Ammon's horn (tissue), 1 donor: Measurements from ENCODE around the gene YEATS2.

Experiments used
- DNase-seq: peaks from one replicate; pipeline ENCODE4 v3.0.0-alpha.2; 2016; ENCODE audit warnings: low spot score

The YEATS2 gene

DNA sequence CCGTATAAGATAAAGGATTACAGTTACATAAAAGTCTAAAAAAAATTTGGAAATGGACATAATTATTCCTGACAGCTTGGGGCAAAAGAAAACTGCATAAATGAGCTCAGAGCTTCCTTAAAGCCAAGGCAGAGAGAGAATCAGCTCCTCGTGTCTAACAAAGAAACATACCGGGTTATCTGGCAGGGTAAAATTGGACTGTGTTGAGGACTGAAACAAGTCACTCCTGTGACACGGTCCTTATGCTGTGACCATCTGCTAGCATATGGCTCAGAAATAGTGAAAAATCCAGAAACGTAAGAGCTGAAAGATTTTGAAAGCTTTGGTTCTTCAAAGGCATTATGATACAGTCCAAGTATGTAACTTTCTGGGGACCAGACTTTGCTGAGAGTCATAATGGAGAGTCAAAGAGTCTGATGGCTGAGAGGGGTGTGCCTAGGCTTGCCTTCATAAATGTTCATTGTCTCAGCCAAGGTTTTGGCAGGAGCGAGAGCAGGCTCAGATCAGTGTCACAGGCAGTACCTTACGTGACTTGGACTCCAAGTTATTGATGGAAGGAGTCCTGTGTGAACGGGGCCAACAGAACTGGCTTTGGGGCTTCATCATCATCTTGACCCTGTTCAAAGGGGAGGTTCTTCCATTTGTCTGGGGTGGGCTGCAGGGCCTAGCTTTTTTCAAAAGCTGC is 115.3 kb downstream of the YEATS2 start:
- peak; percentile 84 for DNase-seq

DNA sequence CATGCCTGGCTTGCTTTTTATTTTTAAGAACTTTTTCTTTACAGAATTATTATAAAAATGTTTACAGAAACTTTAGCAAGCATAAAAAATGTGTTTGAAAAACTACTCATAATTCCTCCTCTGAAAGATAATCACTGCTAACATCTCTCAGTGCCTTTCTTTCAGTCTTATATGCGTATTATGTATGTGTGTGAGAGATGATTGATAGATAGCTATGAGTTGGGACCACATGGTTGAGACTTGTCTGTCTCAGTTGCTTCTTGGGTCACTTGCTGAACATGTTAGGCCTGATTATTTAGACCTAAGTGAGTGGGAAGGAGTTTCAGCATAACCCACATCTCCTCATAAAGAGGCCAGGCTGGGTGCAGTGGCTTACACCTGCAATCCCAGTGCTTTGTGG is 116.6 kb downstream of the YEATS2 start:
- no peak for DNase-seq

DNA sequence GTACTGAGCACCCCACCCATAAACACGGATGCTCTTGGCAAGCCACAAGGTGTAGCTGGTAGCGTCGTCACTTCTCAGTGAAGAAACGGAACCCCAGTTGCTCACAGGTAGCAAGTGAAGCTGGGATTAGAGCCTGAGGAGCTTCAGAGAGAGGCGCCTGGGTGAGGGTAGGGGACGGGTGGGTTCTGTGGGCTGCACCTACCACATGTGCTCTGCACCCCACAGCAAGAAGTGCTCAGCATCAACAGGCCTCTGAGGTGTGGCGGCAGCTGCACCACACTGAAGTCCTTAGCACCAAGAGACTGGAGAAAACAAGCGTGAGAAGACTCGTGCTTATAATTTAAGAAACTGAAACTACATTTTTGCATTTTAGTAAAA is 118.0 kb downstream of the YEATS2 start:
- DNase-seq: no peak

DNA sequence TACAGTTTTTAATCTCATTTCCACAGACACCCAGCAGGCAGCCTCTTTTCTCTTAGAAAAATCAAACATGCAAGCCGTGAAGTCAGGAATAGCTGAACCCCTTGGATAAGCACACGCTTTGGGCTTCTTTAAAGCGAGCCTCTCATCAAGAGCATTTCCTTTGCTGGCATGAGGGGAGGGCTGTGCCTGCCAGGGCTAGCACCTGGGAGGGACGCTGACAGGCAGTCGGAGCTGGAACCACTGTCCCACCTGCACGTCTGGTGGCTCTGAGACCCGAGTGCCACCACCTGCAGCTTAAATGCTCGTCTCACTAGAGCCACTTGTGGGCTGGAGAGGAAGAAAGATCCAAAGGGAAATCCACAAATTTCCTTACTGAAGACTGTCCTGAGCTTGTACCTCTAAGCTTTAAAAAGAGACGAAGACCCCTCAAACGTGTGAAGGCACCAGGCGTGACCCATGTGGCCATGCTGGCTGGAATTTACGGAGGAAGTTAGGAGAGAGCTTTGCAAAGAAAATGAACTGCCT is 118.4 kb downstream of the YEATS2 start:
- DNase-seq: no peak

DNA sequence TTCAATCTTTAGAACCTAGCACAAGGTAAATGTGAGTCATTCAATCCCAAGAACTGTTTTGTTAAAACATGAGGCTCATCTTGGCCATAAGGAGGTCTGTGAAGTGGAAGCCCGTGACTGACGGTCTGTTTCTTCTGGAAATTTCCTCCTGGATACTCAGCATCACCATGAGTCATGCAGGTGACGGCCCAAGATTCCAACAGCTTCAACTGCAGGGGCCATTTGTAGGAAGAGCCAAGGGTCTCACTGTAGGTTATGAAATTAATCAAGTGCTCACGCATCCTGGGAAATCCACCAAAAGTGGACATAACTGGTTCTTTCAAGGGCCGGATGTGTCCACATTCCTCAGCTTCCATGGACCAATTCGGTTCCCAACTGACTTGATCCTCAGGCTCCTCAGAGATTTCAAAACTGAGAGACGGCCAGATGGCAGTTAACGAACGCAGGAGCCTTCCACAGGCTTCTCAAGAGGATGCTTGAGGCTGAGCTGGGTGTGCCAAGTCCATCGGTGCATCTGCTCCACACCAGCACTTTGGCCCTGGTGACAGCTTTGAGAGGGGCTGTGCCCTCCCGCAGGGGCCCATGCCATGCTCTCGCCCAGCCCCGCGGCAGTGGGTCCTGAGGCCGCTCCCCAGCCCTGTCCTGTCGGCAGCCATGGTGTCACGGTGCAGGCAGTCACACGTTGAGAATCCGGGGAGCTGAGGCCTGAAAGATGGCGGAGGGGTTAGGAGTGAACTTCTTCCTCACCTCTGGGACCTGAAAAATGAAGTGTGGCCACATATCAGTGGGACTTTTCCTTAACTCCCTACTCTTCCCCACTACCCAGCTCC is 119.3 kb downstream of the YEATS2 start:
- DNase-seq: no peak

DNA sequence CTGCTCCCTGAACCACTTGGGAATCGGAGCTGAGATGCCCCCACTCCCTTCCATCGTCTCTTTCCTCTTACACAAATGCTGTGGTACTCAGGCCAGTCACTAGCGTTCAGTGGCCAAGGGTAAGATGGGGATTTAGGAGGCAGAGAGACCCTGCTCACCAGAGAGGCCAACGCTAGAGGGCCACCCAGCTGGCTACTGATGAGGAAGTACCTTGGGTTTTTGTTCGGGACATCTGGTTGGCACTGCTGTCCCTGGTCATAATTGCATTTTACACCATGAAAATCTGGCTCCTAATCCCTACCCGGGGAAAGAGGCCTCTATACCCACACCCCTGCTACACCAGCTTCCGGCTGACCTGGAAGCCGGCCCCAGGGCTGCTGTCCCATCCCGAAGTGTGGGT is 120.0 kb downstream of the YEATS2 start:
- no peak for DNase-seq

DNA sequence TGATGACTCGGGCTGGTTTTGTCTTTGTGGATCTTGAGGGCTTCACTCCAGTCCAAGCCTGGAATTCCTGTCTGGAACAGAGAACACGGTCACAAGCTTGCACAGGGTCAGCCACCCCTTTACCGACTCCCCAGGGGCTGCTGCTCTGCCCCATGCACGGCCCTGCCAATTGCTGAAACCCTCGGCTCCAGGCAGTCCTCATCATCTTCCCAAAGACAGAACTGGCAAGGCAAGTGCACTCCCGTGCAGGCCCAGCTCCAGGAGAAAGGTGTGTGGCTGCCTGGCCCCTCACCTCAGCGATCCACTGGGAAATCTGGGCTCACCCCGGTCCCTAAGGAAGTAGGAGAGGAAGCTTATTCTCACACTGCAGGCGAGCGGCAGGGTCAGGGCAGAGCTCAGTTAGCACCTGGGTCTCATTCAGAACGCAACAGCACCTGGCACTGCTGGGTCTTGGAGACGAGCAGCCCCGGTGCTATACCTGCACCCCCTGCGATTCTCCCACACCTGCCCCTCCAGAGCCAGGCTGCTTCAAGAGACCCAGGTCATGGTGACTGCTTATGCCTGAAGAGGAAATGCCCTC is 120.5 kb downstream of the YEATS2 start:
- DNase-seq: no peak

DNA sequence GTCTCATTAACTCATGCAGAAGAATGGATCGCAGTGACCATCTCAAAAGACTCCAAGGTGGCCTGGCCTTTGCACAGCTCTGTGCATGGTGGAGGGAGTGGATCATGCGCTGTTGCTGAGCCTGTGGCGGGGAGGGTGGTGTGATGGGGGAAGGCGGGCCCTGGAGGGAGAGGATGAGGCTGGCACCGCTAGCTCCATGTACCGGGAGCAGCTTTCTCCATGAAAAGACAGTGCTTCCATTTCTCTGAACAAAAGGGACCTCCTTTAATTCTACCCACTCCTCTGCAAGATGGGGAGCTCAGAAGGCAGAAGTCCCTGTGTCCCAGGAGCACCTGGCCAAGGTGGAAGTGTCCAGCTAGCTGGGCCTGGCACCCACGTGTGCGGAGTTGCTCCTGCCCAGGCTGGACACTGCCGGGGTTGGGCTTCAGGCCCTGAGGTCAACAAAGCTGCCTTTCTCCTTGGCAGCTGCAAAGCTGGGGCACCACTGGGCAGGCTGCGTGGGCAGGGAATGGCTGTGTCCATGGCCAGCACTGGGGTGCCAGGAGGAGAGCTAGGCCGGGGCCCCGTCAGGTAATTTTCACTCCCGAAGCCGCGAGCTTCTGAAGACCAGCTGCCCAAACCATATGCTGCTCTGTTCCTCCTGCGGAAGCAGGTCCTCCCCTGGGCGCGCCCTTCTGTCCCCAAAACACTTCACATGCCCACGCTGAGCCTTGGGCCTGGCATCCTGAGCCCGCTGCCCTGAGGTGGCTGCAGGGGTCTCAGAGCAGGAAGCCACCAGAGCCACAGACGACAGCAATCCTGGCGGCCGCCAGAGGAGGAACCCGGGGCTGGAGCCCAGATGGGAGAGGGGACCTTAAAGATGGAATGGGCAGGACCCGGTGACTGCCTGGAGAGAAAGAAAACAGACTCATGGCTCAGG is 121.4 kb downstream of the YEATS2 start:
- peak; percentile 95 for DNase-seq

DNA sequence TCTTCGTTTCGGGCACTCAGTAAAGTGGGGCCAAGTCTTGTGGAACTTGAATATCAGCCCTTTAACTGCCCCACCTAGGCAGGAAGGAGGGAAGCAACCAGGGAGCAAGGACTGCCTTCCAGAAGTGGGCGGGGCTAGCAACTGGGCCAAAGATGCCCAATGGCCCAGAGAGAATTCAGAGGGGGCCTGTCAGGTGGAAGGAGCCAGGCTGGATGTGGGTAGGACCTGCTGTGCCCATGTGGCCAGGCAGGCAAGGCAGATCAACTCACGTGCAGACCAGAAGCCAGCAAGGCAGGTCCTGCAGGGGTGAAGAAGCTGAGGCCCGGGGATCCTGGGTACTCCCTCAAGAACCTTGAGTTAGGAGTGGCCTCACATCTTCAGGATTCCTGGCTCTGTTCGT is 122.2 kb downstream of the YEATS2 start:
- no peak for DNase-seq

DNA sequence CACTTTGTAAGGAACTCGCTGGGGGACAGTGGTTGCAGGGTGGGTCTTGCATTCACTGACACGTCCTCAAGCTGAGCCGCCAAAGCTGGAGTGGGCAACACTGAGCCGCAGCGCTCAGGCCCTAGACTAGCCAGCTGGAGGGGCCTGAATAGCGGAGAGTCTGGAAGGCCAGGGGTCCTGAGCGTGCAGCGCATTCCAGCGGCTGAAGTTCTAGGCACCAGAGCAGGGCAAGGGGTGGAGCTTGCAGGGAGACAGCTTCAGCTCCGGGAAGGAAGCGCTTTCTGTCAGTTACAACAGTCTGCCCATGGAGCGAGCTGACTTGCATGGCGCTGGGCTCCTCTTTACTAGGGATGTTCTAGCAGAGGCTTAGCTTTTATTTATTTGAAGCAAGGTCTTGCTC is 125.0 kb downstream of the YEATS2 start:
- peak; percentile 79 for DNase-seq

DNA sequence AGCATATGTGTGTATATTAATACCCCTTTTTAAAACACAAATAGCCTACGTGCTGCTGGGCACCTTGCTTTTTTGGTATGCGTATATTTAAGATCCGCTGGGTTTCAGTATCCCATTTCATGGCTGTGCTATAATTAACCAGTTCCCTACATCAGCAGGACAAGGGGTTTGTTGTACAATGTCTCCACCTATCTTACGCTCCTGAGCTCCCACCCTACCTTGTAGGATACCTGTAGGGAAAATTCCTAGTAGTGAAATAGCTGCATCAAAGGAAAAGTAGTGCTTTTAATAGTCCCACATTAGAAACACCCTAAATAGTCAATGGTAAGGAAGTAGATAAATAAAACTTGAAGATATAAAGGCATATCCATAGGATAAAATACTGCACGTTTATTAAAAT is 126.4 kb downstream of the YEATS2 start:
- DNase-seq: no peak

DNA sequence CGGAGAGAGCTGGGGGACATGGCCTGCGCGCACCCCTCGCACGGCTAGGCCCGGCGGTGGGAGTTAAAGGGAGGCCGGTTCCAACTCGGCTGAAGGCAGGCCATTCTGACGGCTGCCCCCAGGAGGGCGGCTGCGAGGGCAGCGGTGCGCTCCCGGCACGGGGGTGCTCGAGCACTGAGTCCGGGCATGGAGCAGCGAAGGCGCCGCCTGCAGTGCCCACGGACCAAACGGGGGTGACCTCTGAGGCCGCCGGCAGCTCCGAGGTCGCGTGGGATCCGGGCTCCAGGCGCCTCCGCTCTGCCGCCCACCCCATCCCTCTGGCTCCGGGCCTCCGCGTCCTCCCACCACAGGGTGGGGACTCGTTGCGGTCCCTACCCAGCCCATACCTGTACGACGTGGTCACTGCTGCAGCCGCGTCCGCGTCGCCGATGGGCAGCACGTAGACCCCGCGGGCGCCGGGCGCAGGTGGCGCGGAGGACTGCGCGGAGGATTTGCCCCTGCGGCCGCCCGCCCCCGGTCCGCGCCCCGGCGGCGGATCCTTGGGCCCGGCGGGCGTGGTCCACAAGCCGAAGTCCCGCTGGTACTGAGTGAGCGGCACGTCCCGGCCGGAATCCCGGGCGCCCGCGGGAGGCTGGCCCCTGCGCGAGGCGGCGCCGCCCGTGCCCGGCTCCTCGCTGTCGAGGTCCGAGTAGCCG is 127.3 kb downstream of the YEATS2 start:
- no peak for DNase-seq

DNA sequence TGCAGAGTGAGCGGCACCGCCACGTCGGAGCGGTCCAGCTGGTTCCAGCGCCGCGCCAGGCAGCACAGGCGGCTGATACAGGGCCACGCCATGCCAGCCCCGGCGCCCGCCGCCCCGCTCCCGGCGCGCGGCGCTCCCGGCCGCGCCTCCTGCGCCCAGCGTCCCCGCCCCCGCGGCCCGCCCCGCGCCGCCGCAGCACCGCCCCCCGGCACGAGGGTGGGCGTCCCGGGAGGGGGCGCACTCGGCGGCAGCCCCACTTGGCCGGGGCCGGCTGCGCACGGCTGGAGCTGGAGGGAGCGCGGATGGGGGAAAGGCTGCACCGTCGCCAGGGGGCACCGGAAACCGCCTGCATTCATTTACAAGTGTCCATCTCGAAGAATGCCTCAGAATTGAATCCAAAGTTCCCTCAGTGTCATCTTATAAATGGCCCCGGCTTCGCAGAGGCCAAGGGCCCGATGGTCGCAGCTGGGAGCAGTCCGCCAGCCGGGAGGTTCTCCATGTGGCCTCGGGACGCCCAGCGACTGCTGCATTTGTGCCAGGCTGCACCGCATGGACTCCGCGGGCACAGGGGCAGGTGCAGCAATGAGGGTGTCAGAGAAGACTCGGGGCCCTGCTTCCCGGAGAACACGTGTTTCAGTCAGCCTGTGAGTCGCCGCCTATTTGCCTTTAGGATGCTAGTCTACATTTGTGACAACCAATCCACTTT is 128.0 kb downstream of the YEATS2 start, which contains the start of gene MAP6D1:
Gene MAP6D1 (minus strand): TSS at position 122 of the 706 bp plus-strand sequence. CDS start 30 bp downstream, at position 92.
- DNase-seq: peak; percentile 86

DNA sequence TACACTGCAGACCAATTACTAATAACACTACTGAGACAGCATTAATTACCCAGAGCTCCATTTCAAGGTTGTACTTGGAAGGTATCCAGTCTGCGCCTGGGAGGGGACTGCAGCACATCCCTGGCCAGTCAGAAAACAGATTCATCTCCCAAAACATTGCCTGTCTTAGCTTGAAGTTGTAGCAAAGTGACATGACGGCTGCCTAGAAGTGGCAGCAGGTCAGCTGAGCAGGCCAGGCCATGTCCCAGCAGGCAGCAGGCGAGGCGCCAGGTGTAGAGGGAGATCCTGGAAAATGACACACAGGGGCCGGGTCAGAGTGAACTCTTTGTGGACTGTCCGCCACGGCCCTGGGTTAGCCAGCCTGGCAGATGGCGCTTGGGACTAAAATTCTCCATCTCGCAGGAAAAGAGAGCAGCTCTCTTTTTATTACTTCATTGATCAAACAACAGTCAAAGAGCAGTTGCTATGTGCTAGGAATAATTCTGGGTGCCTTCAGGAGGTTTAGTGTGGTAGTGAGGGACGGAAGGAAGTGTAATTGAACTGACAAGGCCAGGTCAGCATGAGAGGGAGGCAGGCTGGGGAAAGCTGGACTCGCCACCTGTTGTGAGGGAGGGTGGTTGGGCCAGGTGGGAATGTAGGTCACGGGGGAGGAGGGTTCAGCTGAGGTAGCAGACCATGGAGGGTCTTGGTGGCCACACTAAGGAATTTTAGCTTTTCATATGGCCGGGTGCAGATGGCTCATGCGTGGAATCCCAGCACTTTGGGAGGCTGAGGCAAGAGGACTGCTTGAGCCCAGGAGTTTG is 129.1 kb downstream of the YEATS2 start:
- DNase-seq: no peak

DNA sequence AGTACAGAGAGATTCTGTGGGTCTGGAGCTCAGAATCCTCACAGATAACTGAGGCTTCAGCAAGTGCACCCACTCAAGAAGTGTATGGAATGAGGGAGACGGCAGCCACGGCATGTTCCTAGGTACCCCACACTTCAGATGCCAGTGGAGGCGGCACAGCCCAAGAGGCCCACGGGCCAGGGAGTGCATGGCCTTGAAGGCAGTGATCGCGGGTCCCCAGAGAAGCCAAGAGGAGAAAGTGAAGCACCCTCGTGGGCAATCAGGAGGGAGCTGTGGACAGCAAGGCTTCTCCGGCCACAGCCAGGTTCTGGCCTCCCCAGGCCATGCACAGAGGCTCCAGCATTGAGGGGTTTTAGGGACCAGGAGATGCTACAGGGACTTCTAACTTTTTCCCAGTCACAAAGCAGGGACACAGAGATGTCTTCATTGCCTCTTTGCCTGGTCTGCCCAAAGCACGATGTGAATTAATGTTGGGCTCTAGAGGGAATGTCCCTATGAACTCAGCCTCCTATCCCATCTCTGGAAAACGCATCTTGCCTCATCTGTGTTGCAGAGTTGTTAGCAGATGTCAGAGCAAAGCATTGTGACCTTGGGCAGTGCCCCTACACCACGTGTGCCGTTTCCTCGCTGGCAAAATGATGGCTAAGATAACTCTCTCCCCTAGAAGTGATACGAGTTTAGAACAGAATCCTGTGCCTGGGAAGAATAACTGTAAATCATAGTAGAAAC is 130.4 kb downstream of the YEATS2 start:
- no peak for DNase-seq

DNA sequence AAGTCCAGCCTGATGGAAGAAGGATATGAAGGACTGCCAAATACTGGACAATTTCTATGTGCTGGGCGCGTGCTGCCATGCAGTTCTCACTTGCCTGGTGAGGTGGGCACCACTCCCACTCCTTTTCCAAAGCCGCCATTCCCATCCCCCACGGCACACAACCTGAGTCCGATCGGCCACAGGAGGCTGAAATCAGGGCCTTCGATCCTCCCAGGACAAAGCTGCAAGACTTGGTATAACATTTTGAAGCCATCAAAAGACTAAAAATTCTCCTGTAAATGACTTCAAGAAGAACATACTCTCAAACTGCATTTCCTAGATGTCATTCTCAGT is 130.9 kb downstream of the YEATS2 start:
- DNase-seq: no peak

DNA sequence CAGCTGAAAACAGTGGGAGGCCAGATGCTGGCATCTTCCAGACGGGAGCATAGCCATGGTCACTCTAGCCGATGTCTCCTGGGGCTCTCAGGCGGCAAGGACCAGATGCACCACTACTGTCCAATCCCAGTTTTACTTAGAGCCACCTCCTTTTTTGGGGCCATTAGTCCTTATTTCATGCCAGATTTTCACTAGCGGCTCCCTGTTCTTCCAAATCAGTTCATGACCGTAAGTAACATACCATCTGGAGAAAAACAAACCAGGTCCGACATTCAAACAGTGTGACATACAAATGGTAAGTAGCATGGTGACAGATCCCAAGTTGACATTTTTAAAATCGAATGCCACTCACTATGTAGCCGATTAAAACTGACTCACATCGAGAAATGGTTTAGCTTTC is 131.9 kb downstream of the YEATS2 start:
- no peak for DNase-seq

DNA sequence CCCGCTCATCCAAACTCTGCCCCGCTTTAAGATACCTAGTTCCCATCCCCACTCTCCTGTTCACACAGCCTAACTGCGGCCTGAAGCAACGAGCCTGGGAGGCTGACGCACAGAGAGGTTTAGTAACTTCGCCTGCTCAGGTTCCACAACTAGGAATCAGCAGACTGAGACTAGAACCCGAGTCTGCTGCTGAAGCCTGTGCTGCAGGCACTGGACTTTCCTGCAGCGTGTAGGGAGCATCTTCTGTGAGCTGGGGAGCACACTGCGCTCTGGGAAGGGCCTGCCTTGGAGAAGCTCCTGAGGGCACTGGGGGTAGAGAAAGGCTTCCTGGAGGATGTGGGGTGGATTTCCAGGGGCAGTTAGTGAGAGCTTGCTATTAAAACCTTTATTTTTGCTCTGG is 132.6 kb downstream of the YEATS2 start:
- DNase-seq: no peak

DNA sequence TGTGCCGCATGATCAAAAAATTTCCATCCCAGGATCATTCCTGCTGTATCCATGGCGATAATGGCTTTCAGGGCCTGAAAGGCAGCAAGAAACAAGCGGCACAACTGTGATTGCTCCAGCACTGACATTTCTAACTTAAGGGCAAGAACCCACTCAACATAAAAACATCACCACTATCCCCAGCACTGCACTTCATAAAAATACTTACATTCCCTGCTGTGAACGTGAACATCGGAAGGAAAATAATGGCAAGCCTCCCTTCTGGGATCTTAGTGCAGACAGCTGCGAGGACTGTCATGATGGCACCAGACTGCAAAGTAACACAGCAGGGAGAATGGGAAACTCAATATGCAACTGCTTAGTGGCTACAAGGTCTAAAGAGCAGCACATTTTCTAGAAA is 135.9 kb downstream of the YEATS2 start:
- no peak for DNase-seq
